ENCODE results near the gene FAM135A.
"Not testable (repeated sequence)": the region's sequence is repeated elsewhere in the genome, so short reads cannot be mapped to it uniquely, and the experiment has no call there.

The FAM135A gene

GRCh38 chr6:70459699-70460098, 46.4 kb downstream of the FAM135A start:
- DNase-seq (ENCODE audit: low read depth): not testable (repeated sequence)

GRCh38 chr6:70470016-70470415, 56.7 kb downstream of the FAM135A start:
- DNase-seq (ENCODE audit: low read depth): no peak

- not testable (repeated sequence) for DNase-seq (ENCODE audit: low read depth)
Measured at GRCh38 chr6:70470510-70470909, 57.2 kb downstream of the FAM135A start.

- peak; percentile 74 for DNase-seq (ENCODE audit: low read depth)
Measured at GRCh38 chr6:70474751-70475150, 61.4 kb downstream of the FAM135A start.

GRCh38 chr6:70479236-70479635, 65.9 kb downstream of the FAM135A start:
- peak; percentile 85 for DNase-seq (ENCODE audit: low read depth)

GRCh38 chr6:70486638-70487037, 73.3 kb downstream of the FAM135A start:
- not testable (repeated sequence) for DNase-seq (ENCODE audit: low read depth)

GRCh38 chr6:70489364-70489763, 76.1 kb downstream of the FAM135A start:
- DNase-seq (ENCODE audit: low read depth): no peak

- no peak for DNase-seq (ENCODE audit: low read depth)
Measured at GRCh38 chr6:70494833-70495232, 81.5 kb downstream of the FAM135A start.

GRCh38 chr6:70495790-70496189, 82.5 kb downstream of the FAM135A start:
- DNase-seq (ENCODE audit: low read depth): not testable (repeated sequence)

GRCh38 chr6:70502484-70502883, 89.2 kb downstream of the FAM135A start:
- no peak for DNase-seq (ENCODE audit: low read depth)

GRCh38 chr6:70503813-70504465, 90.6 kb downstream of the FAM135A start:
- no peak for DNase-seq (ENCODE audit: low read depth)

GRCh38 chr6:70506321-70506720, 93.0 kb downstream of the FAM135A start:
- DNase-seq (ENCODE audit: low read depth): no peak

GRCh38 chr6:70507161-70507560, 93.9 kb downstream of the FAM135A start:
- no peak for DNase-seq (ENCODE audit: low read depth)

GRCh38 chr6:70508953-70509352, 95.6 kb downstream of the FAM135A start:
- DNase-seq (ENCODE audit: low read depth): no peak

- DNase-seq (ENCODE audit: low read depth): no peak
Measured at GRCh38 chr6:70510600-70510999, 97.3 kb downstream of the FAM135A start.

- no peak for DNase-seq (ENCODE audit: low read depth)
Measured at GRCh38 chr6:70518723-70519122, 105.4 kb downstream of the FAM135A start.

GRCh38 chr6:70520575-70520974, 107.3 kb downstream of the FAM135A start:
- DNase-seq (ENCODE audit: low read depth): peak; percentile 7

GRCh38 chr6:70524721-70525286, 111.5 kb downstream of the FAM135A start:
- peak; percentile 3 for DNase-seq (ENCODE audit: low read depth)

GRCh38 chr6:70527071-70527737, 113.9 kb downstream of the FAM135A start:
- DNase-seq (ENCODE audit: low read depth): peak; percentile 43

GRCh38 chr6:70530023-70530422, 116.7 kb downstream of the FAM135A start:
- no peak for DNase-seq (ENCODE audit: low read depth)

GRCh38 chr6:70531133-70531532, 117.8 kb downstream of the FAM135A start:
- DNase-seq (ENCODE audit: low read depth): no peak

- DNase-seq (ENCODE audit: low read depth): no peak
Measured at GRCh38 chr6:70537266-70537665, 124.0 kb downstream of the FAM135A start.

GRCh38 chr6:70538376-70538775, 125.1 kb downstream of the FAM135A start:
- no peak for DNase-seq (ENCODE audit: low read depth)
